Measurements from ENCODE around the gene NAALADL2. TPM values are rescaled to one million over a fixed set of nuclear protein-coding genes. Genes with fewer than 3 reads are reported as not detected.
A peak's percentile ranks its signal among the peaks of the same experiment; 100 is the strongest.

NAALADL2 gene
- total RNA-seq, 1 donor from 2014 or later, result 5.9 TPM

GRCh38 chr3:174949523-174949922 is 90.4 kb downstream of the NAALADL2 start:
- TF ChIP-seq, protein P1, sequence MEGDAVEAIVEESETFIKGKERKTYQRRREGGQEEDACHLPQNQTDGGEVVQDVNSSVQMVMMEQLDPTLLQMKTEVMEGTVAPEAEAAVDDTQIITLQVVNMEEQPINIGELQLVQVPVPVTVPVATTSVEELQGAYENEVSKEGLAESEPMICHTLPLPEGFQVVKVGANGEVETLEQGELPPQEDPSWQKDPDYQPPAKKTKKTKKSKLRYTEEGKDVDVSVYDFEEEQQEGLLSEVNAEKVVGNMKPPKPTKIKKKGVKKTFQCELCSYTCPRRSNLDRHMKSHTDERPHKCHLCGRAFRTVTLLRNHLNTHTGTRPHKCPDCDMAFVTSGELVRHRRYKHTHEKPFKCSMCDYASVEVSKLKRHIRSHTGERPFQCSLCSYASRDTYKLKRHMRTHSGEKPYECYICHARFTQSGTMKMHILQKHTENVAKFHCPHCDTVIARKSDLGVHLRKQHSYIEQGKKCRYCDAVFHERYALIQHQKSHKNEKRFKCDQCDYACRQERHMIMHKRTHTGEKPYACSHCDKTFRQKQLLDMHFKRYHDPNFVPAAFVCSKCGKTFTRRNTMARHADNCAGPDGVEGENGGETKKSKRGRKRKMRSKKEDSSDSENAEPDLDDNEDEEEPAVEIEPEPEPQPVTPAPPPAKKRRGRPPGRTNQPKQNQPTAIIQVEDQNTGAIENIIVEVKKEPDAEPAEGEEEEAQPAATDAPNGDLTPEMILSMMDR (IDR thresholded peaks at IDR 0.05), result no peak
- intact Hi-C loops (cut with DNase I), result loop anchor here (10.0 kb wide), 1 partner anchor 255 kb away; no protein-coding TSS in a partner anchor
- no peak for DNase-seq (ENCODE audit: low spot score in 2 of 2)
- H3K4me3 ChIP-seq, result no peak overlapping the region
- H3K36me3 ChIP-seq, result no peaks in the 10 kb centered on the region
- no peaks in the 10 kb centered on the region for H3K27me3 ChIP-seq
- H3K4me1 ChIP-seq, result peaks cover 5 to 7% of the 10 kb centered on the region in 2 donors
- no peaks in the 10 kb centered on the region for H3K9me3 ChIP-seq
- H3K27ac ChIP-seq, result peak overlapping the region; percentile 24 to 43

DNA sequence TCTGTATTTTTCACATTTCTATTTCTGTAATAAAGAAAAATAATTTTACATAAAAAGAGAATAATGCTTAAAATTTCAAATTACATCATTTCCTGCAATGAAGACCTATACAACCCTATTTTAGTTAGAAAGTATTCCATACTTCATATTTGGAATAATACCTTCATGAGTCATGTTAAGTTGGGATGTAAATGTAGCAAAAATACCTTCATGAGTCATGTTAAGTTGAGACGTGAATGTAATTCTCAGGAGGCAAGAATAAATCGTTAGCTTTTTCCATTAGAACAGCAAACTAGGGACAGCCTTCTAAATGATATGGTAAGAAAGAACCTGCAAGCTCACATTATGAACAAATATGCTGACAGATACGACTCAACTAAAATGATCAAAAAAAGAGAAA is 91.9 kb downstream of the NAALADL2 start:
- Histone ChIP-seq H3K4me3 (no peak overlapping the region), H3K27ac (peak overlapping the region in 1 of 2 donors; percentile 24), H3K4me1 (peaks cover 5 to 7% of the 10 kb centered on the region in 2 donors), H3K27me3 (no peaks in the 10 kb centered on the region), H3K9me3 (no peaks in the 10 kb centered on the region), H3K36me3 (no peaks in the 10 kb centered on the region)
- TF ChIP-seq, protein P1 (IDR thresholded peaks at IDR 0.05), result no peak
- intact Hi-C loops (cut with DNase I), result loop anchor here (2.0 kb wide), 1 partner anchor 510 kb away; no protein-coding TSS in a partner anchor
- DNase-seq (ENCODE audit: low spot score in 2 of 2), result no peak

DNA sequence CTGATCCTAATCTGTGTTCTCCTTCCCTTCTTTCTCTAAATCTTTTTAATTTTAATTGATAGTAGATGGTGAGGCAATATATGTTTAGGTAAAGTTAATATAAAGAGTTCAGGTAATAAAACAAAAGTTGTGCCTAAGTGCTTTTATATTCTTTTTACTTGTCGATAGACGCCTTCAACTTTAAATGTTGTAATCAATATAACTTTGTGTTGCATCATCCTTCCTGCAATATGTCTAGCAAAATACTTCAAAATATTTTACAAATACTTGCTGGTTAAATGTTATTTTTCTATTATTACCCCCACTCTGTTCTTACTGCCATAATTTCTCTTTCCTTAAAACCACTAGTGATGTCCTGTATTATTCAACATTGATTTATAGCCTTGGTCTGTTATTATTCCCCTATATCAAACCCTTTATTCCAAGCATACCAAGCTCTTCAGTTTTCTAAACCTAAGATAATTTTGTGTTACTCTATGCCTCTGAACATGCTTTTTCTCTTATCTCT is 92.4 kb downstream of the NAALADL2 start:
- DNase-seq (ENCODE audit: low spot score in 2 of 2), result no peak
- no peaks in the 10 kb centered on the region for H3K36me3 ChIP-seq
- intact Hi-C loops (cut with DNase I), result loop anchor here (2.0 kb wide), 1 partner anchor 511 kb away; no protein-coding TSS in a partner anchor
- no peaks in the 10 kb centered on the region for H3K9me3 ChIP-seq
- H3K27me3 ChIP-seq, result no peaks in the 10 kb centered on the region
- peaks cover 5 to 7% of the 10 kb centered on the region in 2 donors for H3K4me1 ChIP-seq
- no peak overlapping the region for H3K4me3 ChIP-seq
- TF ChIP-seq, protein P1 (IDR thresholded peaks at IDR 0.05), result no peak
- H3K27ac ChIP-seq, result no peak overlapping the region

- TF ChIP-seq, protein P1 (IDR thresholded peaks at IDR 0.05), result no peak
- Histone ChIP-seq H3K4me3 (no peak overlapping the region), H3K9me3 (no peaks in the 10 kb centered on the region), H3K27me3 (no peaks in the 10 kb centered on the region), H3K36me3 (no peaks in the 10 kb centered on the region), H3K27ac (no peak overlapping the region), H3K4me1 (peaks cover 9 to 20% of the 10 kb centered on the region in 2 donors)
- no peak for DNase-seq (ENCODE audit: low spot score in 2 of 2)
- intact Hi-C loops (cut with DNase I), result no loop called here
Measured at GRCh38 chr3:174953068-174953467, 93.9 kb downstream of the NAALADL2 start.

- intact Hi-C loops (cut with DNase I), result loop anchor here (5.0 kb wide), 1 partner anchor 93 kb away; no protein-coding TSS in a partner anchor
- H3K4me1 ChIP-seq, result peaks cover 3 to 20% of the 10 kb centered on the region in 2 donors
- no peaks in the 10 kb centered on the region for H3K27me3 ChIP-seq
- H3K4me3 ChIP-seq, result no peak overlapping the region
- TF ChIP-seq, protein P1 (IDR thresholded peaks at IDR 0.05), result no peak
- DNase-seq (ENCODE audit: low spot score in 2 of 2), result no peak
- H3K36me3 ChIP-seq, result no peaks in the 10 kb centered on the region
- no peaks in the 10 kb centered on the region for H3K9me3 ChIP-seq
- no peak overlapping the region for H3K27ac ChIP-seq
Measured at GRCh38 chr3:174955513-174956016, 96.4 kb downstream of the NAALADL2 start.
